PC-9 (cell line): ENCODE data around the gene CLPTM1L.

Experiments
- EZH2 ChIP-seq: fragments of 200-600 bp; sonication (generic); IDR thresholded peaks from 2 replicates; pipeline ENCODE4 v1.8.0; 2017; ENCODE audit warnings: antibody characterized with exemption, low read depth
- TF ChIP-seq, protein P1 (sequence below): fragments of 200-600 bp; sonication (generic); conservative IDR thresholded peaks from 2 replicates; pipeline ENCODE4 v1.6.1; 2017; ENCODE audit warnings: mixed run types, antibody characterized with exemption, mild to moderate bottlenecking, moderate library complexity

- TF ChIP-seq, protein P1, sequence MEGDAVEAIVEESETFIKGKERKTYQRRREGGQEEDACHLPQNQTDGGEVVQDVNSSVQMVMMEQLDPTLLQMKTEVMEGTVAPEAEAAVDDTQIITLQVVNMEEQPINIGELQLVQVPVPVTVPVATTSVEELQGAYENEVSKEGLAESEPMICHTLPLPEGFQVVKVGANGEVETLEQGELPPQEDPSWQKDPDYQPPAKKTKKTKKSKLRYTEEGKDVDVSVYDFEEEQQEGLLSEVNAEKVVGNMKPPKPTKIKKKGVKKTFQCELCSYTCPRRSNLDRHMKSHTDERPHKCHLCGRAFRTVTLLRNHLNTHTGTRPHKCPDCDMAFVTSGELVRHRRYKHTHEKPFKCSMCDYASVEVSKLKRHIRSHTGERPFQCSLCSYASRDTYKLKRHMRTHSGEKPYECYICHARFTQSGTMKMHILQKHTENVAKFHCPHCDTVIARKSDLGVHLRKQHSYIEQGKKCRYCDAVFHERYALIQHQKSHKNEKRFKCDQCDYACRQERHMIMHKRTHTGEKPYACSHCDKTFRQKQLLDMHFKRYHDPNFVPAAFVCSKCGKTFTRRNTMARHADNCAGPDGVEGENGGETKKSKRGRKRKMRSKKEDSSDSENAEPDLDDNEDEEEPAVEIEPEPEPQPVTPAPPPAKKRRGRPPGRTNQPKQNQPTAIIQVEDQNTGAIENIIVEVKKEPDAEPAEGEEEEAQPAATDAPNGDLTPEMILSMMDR, result no peak
- no peak for TF ChIP-seq EZH2
Measured at GRCh38 chr5:1370006-1370405, 25.1 kb upstream of the CLPTM1L start.
